GM19438 (cell line): ENCODE data around the gene SFI1.

Experiments used
- ATAC-seq: cut with Tn5 transposase; IDR thresholded peaks from one replicate; pipeline ENCODE4 v1.9.1; 2021; ENCODE audit warnings: low read depth; ENCODE audit not compliant: unreplicated experiment

Gene SFI1

DNA sequence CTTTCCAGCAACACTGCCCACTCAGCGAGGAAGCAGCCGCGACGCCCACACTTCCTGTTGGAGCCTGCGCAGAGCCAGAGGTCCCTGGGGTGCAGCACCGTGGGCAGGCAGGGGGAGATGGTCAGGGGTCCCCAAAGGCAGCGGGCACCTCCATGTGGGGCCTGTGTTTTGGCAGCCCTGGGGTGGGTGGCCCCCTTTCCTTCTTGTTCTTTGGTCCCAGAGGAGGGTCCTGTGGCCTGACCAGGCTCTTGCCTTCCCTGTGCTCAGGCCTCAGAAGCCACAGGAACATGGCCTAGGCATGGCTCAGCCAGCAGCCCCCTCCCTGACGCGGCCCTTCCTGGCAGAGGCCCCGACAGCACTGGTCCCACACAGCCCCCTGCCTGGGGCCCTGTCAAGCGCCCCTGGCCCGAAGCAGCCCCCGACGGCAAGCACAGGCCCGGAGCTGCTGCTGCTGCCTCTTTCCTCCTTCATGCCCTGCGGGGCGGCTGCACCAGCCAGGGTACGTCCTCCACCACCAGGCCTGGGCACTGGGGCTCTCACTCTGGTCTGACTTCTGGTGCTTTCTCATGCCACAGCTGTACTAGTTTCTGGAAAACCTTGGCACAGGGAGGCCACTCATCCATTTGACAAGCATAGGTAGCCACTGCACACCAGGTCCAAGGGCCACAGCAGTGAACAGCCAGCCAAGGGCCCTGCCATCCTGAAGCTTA is 118.6 kb downstream of the SFI1 start:
- ATAC-seq: no peak

DNA sequence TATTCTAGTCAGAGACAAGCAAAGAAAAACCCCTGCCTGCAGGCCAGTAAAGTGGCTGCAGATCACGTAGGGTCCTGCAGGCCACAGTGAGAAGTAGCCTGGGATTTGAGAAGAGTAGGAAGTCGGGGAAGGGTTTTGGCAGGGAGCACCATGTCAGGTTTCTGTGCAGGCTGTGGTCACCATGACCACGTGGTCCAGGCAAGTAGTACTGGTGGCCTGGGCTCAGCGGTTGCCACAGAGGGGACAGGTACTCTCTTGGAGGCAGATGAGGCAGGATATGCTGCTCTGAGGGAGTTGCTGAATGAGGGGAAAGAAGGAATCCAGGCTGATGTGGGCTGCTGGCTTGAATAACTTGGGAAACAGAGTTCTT is 119.1 kb downstream of the SFI1 start:
- ATAC-seq: no peak

DNA sequence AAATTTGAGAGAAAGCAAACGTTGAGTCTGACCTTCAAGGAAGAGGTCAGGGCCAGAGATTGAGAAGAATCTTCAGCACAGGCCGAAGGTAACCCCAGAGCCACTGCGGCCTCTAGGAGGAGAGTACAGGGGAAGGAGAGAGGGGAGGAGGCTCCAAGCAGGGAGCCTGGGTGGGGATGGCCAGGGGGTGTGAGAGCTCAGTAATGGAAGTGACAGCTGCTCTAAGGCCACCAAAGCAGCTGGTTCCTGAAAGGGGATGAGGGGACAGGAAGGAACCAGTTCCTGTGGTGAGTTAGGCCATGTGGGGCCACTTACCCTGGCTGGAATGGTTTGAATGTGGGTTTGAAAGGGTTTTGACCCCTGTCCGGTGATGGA is 119.6 kb downstream of the SFI1 start:
- ATAC-seq: no peak

DNA sequence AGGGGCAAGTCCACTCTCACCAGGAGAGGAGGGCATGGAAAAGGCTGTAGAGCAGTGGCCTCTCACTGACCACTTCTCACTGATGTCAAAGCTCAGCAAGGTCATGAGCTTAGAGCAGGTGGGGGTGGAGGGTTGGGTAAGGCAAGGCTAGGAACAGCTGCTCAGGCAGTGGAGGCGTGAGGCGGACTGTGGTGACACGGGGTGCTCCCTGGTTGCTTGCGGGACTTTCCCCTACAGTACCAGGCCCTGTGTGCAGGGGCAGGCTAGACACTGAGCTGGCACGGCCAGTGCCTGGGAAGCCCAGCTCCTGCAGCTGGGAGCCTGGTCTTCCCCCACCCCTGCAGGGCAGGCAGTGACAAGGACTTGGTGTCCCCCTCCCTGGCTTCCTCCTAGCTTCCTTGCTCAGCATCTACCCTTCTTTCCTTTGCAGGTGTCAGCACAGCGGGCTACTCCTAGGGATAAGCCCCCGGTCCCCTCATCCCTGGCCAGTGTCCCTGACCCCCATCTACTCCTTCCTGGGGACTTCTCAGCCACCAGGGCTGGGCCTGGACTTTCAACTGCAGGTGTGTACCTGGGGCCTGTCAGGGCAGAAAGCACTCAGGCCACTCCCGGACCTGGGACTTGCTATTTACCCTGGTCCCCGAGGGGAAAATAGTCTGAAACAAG is 120.1 kb downstream of the SFI1 start:
- peak; percentile 70 for ATAC-seq

DNA sequence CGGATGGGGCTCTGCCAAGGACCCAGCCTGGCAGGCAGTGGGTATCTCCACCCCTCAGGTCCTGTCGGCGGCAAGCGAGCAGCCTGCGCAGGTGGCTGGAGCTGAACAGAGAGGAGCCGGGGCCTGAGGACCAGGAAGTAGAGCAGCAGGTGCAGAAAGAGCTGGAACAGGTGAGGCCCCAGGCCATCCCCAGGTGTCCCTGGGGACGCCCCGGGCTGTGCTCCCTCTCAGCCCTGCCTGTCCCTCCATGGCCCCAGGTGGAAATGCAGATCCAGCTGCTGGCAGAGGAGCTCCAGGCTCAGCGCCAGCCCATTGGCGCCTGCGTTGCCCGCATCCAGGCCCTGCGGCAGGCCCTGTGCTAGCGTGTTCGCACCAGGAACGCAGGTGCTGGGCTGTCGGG is 121.7 kb downstream of the SFI1 start:
- ATAC-seq: no peak

DNA sequence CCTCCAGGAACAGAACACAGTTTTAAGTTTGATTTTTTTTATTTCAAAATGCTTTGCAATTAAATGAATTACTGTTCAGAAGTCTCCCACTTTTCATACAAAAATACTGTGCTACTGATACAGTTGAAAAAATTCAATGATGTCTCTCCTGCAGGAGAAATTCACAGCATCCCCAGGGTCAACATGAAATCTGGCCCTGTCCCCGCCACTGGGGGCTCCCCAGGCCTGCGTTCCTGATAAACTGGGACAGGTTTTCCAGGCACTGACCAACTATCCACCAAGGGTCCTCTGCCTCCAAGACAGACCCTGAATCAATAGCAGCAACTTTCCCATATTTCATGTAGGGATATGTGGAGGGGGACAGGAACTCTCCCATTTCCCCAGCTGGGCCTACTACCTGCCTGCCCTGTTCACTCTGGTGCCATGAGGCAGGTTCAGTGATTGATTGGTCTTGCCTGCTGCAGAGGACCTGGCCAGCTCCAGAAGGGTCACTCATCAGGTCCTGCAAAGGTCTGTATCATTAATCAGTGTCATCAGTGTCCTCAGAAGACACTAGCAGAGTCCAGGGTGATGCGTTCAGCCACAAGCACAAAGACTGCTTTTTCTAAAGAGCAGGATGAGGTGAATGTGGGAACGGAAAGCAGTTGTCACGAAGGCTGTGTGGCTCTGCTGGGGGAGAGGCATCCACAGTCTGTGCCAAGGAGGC is 122.3 kb downstream of the SFI1 start:
- no peak for ATAC-seq

DNA sequence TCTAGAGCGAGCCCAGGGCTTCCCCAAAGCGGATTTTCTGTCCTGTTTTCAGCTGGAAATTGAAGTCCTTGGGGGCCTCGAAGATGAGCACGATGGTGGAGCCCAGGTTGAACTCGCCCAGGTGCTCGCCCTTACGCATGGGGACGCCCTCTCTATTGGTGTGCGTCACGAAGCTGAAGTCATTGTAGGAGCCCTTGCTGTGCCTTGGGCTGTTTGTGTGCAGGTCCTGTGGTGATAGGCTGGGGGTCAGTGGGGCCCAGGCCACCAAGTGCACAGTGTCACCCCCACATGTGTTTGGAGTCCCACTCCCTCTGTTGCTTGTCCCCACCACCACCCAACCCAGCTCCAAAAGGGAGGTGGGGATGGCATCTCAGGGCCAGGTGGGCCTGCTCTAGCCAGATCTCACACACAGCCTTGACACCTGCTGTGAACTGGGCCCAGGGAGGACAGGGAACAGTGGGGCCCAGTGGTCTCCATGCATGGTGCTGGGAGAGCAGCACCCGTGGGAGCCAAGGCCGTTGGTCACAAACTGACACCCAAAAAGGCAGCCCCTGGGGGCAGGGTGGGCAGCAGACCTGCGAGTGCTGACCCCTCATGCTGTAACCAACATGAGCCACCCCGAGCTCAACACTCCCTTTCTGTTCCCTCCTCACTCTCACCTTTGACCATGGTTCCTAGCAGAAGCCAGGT is 123.4 kb downstream of the SFI1 start:
- no peak for ATAC-seq

DNA sequence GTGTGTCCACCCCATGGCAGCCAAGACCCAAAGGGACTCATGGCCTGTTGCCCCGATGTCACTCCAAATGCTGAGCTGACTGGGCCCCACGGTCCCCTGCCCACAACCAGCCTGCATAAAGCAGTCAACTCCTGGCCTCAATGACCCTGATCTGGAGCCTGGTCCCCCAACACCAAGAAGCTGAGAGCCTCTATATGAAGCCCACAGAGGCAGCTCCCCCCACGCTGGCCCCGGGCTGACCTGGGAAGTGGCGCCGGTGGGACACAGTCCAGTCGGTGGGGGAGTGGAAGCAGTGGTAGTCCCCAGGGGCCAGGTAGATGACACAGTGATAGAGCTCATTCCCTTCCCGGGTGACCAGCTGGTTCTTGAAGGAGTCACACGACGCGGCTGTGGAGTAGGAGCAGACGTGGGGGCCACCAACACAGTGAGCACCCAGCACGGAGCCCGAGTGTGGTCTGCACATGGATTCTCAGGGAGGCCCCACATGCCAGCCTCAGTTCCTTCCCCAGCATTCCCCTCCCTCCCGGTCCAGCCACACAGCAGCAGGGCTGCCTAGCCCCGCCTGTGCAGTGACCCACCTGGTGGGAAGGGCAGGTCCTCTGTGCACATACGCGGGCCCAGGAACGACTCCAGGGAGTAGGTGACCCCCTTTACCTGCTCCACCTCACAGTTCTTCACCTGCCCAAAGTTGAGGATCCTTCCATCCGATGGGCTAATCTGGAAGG is 124.6 kb downstream of the SFI1 start:
- no peak for ATAC-seq

DNA sequence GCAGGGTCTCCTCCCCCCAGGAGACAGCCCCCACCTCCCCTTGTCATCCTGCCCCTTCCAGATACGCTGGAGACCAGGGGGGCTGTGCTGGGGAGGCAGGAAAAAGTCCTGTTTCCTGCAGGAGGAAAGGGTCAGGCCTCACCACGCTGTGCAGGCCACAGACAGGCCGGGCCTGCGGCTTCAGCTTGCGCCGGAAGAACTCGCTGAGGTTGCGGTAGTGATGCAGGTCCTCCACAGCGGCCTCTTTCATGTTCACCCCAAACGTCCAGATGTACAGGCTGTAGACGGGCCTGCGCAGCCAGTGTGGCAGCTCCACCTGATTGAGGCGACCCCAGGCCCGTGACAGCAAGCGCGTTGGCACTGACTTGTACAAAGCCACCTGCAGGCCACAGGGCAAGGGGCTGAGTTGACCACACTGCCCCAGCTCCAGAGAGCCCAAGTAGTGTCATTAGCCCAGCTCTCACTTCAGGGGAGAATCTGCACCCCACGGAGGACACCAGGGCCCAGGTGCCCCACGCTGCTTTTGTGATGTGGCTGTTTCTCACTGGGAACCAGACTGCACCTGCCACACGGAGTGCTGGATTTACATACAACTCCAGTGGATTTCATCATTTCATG is 125.3 kb downstream of the SFI1 start:
- ATAC-seq: no peak

DNA sequence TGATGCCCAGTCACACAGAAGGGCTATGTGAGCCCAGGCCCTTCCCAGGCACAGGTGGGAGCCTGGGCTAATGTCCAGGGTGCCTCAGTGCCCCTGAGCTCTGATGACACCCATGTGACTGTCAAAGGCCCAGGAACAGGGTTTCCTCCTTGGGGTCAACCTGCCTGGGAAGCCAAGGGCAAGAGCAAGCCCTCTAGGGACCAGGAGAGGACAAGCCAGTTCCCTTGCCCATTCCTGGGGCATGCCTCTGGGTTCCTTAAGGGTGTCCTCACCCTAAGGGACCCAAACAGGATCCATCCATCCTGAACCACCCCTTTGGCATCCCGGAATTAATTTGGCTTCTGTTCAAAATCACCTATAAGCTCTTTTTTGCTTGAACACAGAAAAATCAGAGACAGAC is 126.6 kb downstream of the SFI1 start:
- no peak for ATAC-seq

DNA sequence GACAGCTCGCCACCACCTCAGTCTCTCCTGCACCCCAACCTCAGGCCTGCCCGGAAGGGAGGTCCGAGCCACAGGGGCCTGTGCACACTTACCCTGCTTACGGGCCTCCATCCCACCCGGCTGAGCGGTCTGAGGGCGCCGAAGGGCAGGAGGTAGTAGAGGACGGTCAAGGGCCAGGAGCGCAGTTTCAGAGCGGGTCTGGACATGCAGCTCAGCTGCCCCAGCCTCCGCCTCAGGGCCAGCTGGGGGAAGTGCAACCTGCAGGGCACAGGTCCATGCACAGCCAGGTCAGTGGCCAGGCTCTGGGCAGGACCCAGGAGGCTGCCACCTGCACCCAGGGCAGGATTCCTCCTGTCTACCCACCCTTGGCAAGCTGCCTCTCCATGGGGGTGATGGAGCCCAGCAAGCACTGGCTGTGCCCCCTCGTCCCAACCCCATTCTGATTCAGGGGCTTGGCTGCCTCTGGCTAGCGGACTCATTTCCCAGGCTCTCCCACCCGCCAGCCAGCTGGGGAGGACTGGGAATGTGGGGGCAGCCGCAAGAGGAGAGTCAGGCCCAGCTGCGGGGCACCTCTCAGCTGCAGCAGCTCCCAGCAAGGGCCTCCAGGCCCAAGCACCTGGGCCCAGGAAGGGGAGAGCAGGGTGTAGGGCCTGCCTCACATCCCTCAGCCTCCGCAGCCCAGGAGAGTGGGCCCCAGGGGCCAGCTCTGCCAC is 127.4 kb downstream of the SFI1 start:
- no peak for ATAC-seq

DNA sequence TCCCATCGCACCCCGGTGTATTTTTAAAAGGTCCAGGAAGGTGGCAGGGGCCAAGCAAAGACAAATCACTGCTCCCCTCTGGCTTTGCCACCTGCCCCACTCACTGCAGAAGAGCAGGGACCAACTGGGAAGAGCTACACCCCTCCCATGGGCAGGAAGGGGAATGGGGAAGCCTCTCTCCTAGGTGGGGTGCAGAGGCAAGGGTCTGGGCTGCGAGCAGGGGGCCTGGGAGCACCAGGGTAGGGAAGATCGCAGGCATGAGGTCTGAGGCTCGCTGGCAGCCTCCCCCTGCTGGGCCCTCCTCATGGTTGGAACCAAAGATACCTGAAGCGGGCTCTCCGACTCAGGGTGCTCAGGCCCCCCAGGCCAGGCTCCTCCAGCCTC is 128.9 kb downstream of the SFI1 start:
- no peak for ATAC-seq

DNA sequence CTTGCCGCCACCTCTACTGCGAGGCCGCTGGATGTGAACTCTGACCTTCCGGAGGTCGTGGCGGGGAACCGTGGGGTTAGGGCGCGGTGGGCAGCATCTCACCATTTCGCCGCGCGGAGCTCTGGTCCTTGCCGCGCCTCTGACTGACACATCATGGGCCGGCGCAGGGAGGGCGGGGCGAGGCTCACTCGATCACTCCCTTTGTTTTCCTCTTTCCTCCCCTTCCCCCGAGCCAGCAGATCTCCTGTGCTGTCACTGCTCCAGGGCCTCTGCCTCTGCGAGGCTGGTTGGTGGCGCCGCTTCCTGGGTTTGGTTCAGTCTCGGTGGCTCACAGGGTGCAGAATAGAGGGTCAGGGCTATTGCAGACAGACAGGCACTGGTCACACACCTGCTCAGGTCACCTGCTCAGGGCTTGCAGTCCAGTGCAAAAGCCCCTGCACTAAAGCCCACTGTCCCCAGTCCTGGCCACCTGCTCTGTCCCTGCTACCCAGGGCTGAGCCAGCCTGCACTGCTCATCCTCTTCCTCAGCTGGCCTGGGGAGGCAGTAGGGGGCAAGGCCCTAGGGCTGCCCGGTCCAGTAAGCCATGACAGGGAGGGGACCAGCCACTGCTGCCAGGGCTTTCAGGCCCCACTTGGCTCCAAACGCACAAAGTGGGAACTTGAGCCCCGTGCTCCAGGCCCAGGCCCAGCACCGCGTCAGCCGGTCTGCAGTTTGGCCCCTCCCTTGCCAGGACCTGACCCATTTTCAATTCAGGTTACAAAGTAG is 129.5 kb downstream of the SFI1 start:
- ATAC-seq: no peak

DNA sequence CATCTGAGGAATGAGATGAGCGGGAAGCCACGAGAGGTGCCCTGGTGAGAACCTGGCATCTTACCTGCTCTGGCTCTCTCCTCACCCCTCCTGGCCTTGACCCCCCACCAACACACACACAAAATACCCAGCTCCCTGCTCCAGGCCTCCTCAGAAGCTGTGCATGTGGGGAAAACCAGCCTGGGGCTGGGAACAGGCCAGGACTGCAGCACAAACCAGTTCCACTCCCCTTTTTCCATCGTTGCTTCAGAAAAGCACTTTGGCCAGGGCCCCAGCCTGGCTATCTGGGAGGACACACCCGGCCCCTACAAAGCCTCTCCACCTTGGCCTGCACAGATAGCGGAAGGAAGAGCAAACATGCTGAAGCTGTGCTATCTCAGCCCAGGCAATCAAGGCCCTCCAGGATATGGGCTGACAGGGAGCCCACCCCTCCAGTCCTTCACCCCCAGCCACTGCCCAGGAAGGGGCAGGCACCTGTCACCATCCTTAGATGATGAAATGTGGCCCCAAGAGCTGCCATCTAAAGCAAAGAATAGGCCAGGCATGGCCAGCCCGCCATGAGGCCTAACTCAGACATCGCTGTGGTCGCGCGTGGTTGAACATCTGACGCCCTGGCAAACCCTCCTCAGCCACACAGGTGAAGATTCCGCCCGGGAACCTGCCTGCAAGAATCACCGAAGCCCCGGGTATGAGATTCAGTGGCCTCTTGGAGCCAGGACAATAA is 130.3 kb downstream of the SFI1 start:
- ATAC-seq: no peak

DNA sequence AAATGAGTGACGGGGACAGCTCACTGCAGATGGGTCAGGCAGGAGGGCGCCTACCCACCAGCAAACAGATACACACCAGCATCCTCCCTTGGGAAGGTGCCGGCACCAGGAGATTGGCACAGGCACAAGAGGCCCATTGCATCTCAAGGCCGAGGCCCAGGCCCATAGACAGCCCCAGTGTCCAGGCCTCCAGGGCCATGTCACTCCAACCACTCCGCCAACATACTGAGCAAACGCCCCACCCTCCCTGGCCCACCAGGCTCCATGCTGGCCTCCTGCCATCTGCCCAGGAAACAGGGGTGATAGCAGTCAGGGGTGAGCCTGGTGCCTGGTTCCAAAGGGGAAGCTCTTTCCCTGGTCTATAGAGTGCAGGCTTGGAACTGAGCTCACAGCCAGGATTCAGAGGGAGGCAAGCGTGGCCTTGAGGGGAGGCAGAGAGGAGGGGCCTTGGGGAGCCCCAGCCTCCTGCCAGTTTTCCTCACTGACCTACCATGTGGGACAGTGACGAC is 130.9 kb downstream of the SFI1 start:
- no peak for ATAC-seq

DNA sequence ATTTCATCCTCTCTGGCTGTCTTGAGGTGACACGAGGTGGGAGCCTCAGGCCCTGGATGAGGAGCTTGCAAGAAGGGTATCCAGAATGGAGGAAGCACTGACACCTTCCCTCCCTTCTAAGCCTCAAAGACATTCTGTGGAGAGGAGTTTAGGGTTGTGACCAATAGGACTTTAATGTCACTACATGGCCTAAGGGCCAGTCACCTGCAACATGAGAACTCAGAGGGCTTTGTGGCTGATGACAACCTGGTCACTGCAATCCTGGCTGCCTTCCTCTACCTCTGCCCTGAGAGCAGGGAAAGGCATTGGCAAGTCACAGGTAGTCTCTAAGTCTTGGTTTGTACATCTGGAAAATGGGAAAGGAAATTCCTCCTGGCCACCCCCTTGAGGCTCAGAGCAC is 132.0 kb downstream of the SFI1 start:
- ATAC-seq: no peak

DNA sequence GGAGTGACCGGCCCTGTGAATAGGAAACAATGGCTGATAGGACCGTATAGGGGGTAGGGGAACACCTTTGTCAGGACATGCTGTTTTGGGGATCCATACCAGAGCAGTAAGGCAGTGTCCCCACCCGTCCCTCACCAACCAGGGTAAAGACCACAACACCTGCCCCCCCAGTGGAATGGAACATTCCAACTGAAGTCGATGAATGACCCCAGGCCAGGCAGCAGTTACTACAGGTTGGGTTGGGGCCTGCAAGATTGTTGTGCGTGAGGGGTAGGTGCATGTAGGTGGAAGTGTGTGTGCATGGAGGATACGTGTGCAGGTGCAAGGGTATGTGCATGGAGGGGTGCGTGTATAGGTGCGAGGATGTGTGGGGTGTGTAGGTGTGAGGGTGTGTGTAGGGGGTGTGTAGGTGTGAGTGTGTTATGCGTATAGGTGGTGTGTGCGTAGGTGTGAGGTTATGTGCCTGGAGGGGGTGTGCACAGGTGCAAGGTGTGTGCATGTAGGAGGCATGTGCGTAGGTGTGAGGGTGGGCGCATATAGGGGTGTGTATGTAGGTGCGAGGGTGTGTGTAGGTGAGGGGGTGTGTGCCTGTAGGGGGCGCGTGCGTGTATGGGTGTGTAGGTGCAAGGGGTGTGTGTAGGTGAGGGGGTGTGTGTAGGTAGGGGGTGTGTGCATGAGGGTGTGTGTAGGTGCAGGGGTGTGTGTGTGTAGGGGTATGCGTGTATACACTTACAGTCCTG is 132.8 kb downstream of the SFI1 start:
- no peak for ATAC-seq
